GM15510 (cell line): ENCODE results near the gene VDAC1.

ENCODE experiments used
- POLR2A ChIP-seq: IDR thresholded peaks from 3 replicates; pipeline ENCODE4 v1.6.1; 2011; ENCODE audit warnings: borderline replicate concordance; ENCODE audit not compliant: insufficient read length; ENCODE audit errors: extremely low read depth

VDAC1 gene

GRCh38 chr5:134004626-134005416 lies at the start of gene VDAC1:
TSS of gene VDAC1 (minus strand) at chr5:134004975. CDS start at chr5:133993012, 11,963 bp downstream.
- TF ChIP-seq POLR2A: peak; percentile 79

- no peak for TF ChIP-seq POLR2A
These were observed 49.1 kb upstream of the VDAC1 start for GRCh38 chr5:134053840-134054338.

- TF ChIP-seq POLR2A: no peak
These were observed 48.6 kb upstream of the VDAC1 start for GRCh38 chr5:134053314-134053839.

- TF ChIP-seq POLR2A: no peak
These were observed 46.5 kb upstream of the VDAC1 start for GRCh38 chr5:134051305-134051704.

- no peak for TF ChIP-seq POLR2A
These were observed 44.1 kb upstream of the VDAC1 start for GRCh38 chr5:134048864-134049263.

- no peak for TF ChIP-seq POLR2A
These were observed 42.9 kb upstream of the VDAC1 start for GRCh38 chr5:134047687-134048056.

- TF ChIP-seq POLR2A: no peak
These were observed 42.3 kb upstream of the VDAC1 start for GRCh38 chr5:134046801-134047686.

- no peak for TF ChIP-seq POLR2A
These were observed 41.6 kb upstream of the VDAC1 start for GRCh38 chr5:134046330-134046729.

- TF ChIP-seq POLR2A: no peak
These were observed 39.3 kb upstream of the VDAC1 start for GRCh38 chr5:134043793-134044792.

GRCh38 chr5:134041570-134042411 lies 37.0 kb upstream of the VDAC1 start:
- no peak for TF ChIP-seq POLR2A

- TF ChIP-seq POLR2A: no peak
These were observed 33.4 kb upstream of the VDAC1 start for GRCh38 chr5:134038138-134038537.

- TF ChIP-seq POLR2A: no peak
These were observed 32.4 kb upstream of the VDAC1 start for GRCh38 chr5:134037160-134037559.

- no peak for TF ChIP-seq POLR2A
These were observed 29.6 kb upstream of the VDAC1 start for GRCh38 chr5:134034326-134034725.
